ENCODE data around the gene MDM4.

GRCh38 chr1:204505674-204506200 lies 10.5 kb upstream of the MDM4 start:
- no peak for TF ChIP-seq SUZ12 (IDR thresholded peaks at IDR 0.05)
- TF ChIP-seq NFRKB (IDR thresholded peaks at IDR 0.05) = no peak
- TF ChIP-seq TARDBP (IDR thresholded peaks at IDR 0.05) = no peak
- TF ChIP-seq SP1 (IDR thresholded peaks at IDR 0.05) = no peak
